T-helper 1 cell treated with Interleukin-12 subunit alpha and Interleukin-12 subunit beta and Interleukin-4 antibody, amounts not matched to agents 30 μg/mL and 1 μg/mL, for 36 hours (primary cell): ENCODE data around the gene CST2.
"Not testable (repeated sequence)": the region's sequence is repeated elsewhere in the genome, so short reads cannot be mapped to it uniquely, and the experiment has no call there.

Experiments
- H3K27ac Mint-ChIP-seq: one replicate; pipeline ENCODE4 v1.8.0; 2021; ENCODE audit warnings: mild to moderate bottlenecking, mixed read lengths
- H3K27me3 Mint-ChIP-seq: one replicate; pipeline ENCODE4 v1.8.0; 2021; ENCODE audit warnings: low read depth, mixed read lengths
- H3K36me3 Mint-ChIP-seq: one replicate; pipeline ENCODE4 v1.8.0; 2021; ENCODE audit warnings: low read depth, mixed read lengths
- H3K4me1 Mint-ChIP-seq: one replicate; pipeline ENCODE4 v1.8.0; 2021; ENCODE audit warnings: low read depth, mixed read lengths
- H3K4me3 Mint-ChIP-seq: one replicate; pipeline ENCODE4 v1.8.0; 2021; ENCODE audit warnings: mild to moderate bottlenecking, moderate library complexity, mixed read lengths
- H3K9me3 Mint-ChIP-seq: one replicate; pipeline ENCODE4 v1.8.0; 2021; ENCODE audit warnings: mixed read lengths

The CST2 gene

GRCh38 chr20:23777380-23777779, 49.1 kb downstream of the CST2 start:
- H3K9me3 Mint-ChIP-seq, H3K27me3 Mint-ChIP-seq, H3K4me3 Mint-ChIP-seq, H3K27ac Mint-ChIP-seq, H3K4me1 Mint-ChIP-seq, H3K36me3 Mint-ChIP-seq: not testable (repeated sequence)

- H3K27ac Mint-ChIP-seq = no peak overlapping the region
Measured at GRCh38 chr20:23776067-23776771, 50.3 kb downstream of the CST2 start.

GRCh38 chr20:23774081-23774480, 52.4 kb downstream of the CST2 start:
- Mint-ChIP-seq H3K36me3 (no peaks in the 10 kb centered on the region), H3K4me3 (no peak overlapping the region), H3K4me1 (no peaks in the 10 kb centered on the region), H3K27ac (no peak overlapping the region), H3K9me3 (no peaks in the 10 kb centered on the region), H3K27me3 (no peaks in the 10 kb centered on the region)

More at GRCh38 chr20:23776067-23776771, 50.3 kb downstream of the CST2 start:
- Mint-ChIP-seq H3K9me3 (no peaks in the 10 kb centered on the region), H3K36me3 (no peaks in the 10 kb centered on the region), H3K27me3 (no peaks in the 10 kb centered on the region), H3K4me1 (no peaks in the 10 kb centered on the region), H3K4me3 (no peak overlapping the region)
